ENCODE data around the gene RAB3GAP1. TPM values are rescaled to one million over a fixed set of nuclear protein-coding genes. Genes with fewer than 3 reads are reported as not detected.

RAB3GAP1 gene
- total RNA-seq, 1 donor from 2014 or later: 32.0 TPM

GRCh38 chr2:135175177-135175576, 123.1 kb downstream of the RAB3GAP1 start:
- H3K27me3 Mint-ChIP-seq: no peaks in the 10 kb centered on the region
- H3K9me3 Mint-ChIP-seq: peaks cover 7% of the 10 kb centered on the region

GRCh38 chr2:135179689-135180088, 127.6 kb downstream of the RAB3GAP1 start:
- no peak overlapping the region for H3K27ac Mint-ChIP-seq
- no peak for TF ChIP-seq CTCF (conservative IDR thresholded peaks at IDR 0.05)
- H3K4me3 Mint-ChIP-seq: no peak overlapping the region
- DNase-seq (ENCODE audit: extremely low spot score, unreplicated experiment): no peak
- peaks cover 23% of the 10 kb centered on the region for H3K36me3 Mint-ChIP-seq
- H3K4me1 Mint-ChIP-seq (ENCODE audit: unreplicated experiment): peaks cover 9% of the 10 kb centered on the region
- H3K9me3 Mint-ChIP-seq: peaks cover 7% of the 10 kb centered on the region
- no peaks in the 10 kb centered on the region for H3K27me3 Mint-ChIP-seq

More at GRCh38 chr2:135175177-135175576, 123.1 kb downstream of the RAB3GAP1 start:
- no peak for DNase-seq (ENCODE audit: extremely low spot score, unreplicated experiment)
- Mint-ChIP-seq H3K4me3 (no peak overlapping the region), H3K27ac (no peak overlapping the region), H3K36me3 (peaks cover 43% of the 10 kb centered on the region), H3K4me1 (ENCODE audit: unreplicated experiment) (no peaks in the 10 kb centered on the region)
- no peak for TF ChIP-seq CTCF (conservative IDR thresholded peaks at IDR 0.05)

- H3K9me3 Mint-ChIP-seq: peaks cover 3% of the 10 kb centered on the region
- no peaks in the 10 kb centered on the region for H3K27me3 Mint-ChIP-seq
- peaks cover 4% of the 10 kb centered on the region for H3K36me3 Mint-ChIP-seq
- no peak overlapping the region for H3K4me3 Mint-ChIP-seq
- no peak overlapping the region for H3K27ac Mint-ChIP-seq
- no peak for TF ChIP-seq CTCF (conservative IDR thresholded peaks at IDR 0.05)
- peaks cover 9% of the 10 kb centered on the region for H3K4me1 Mint-ChIP-seq (ENCODE audit: unreplicated experiment)
- DNase-seq (ENCODE audit: extremely low spot score, unreplicated experiment): no peak
Measured at GRCh38 chr2:135182190-135182589, 130.1 kb downstream of the RAB3GAP1 start.

GRCh38 chr2:135182601-135183000, 130.5 kb downstream of the RAB3GAP1 start:
- no peak overlapping the region for H3K27ac Mint-ChIP-seq
- DNase-seq (ENCODE audit: extremely low spot score, unreplicated experiment): no peak
- H3K9me3 Mint-ChIP-seq: peaks cover 3% of the 10 kb centered on the region

GRCh38 chr2:135183822-135184221, 131.7 kb downstream of the RAB3GAP1 start:
- Mint-ChIP-seq H3K4me3 (no peak overlapping the region), H3K27me3 (no peaks in the 10 kb centered on the region), H3K27ac (no peak overlapping the region), H3K36me3 (no peaks in the 10 kb centered on the region), H3K4me1 (ENCODE audit: unreplicated experiment) (peaks cover 9% of the 10 kb centered on the region), H3K9me3 (no peaks in the 10 kb centered on the region)
- DNase-seq (ENCODE audit: extremely low spot score, unreplicated experiment): no peak
- TF ChIP-seq CTCF (conservative IDR thresholded peaks at IDR 0.05): no peak

More at GRCh38 chr2:135182601-135183000, 130.5 kb downstream of the RAB3GAP1 start:
- H3K4me3 Mint-ChIP-seq: no peak overlapping the region
- H3K36me3 Mint-ChIP-seq: peaks cover 2% of the 10 kb centered on the region
- no peaks in the 10 kb centered on the region for H3K27me3 Mint-ChIP-seq
- H3K4me1 Mint-ChIP-seq (ENCODE audit: unreplicated experiment): peaks cover 9% of the 10 kb centered on the region
- no peak for TF ChIP-seq CTCF (conservative IDR thresholded peaks at IDR 0.05)

GRCh38 chr2:135186054-135186453, 134.0 kb downstream of the RAB3GAP1 start:
- Mint-ChIP-seq H3K4me3 (no peak overlapping the region), H3K9me3 (no peaks in the 10 kb centered on the region), H3K4me1 (ENCODE audit: unreplicated experiment) (peaks cover 9% of the 10 kb centered on the region), H3K27ac (no peak overlapping the region), H3K27me3 (no peaks in the 10 kb centered on the region), H3K36me3 (no peaks in the 10 kb centered on the region)
- no peak for TF ChIP-seq CTCF (conservative IDR thresholded peaks at IDR 0.05)
- DNase-seq (ENCODE audit: extremely low spot score, unreplicated experiment): no peak
